Embryonic facial prominence (tissue), 1 donor: ENCODE data around the gene JMJD7.

Experiments
- DNase-seq: peaks from one replicate; pipeline ENCODE4 v3.0.0-alpha.2; 2016; ENCODE audit errors: extremely low spot score

The JMJD7 gene

DNA sequence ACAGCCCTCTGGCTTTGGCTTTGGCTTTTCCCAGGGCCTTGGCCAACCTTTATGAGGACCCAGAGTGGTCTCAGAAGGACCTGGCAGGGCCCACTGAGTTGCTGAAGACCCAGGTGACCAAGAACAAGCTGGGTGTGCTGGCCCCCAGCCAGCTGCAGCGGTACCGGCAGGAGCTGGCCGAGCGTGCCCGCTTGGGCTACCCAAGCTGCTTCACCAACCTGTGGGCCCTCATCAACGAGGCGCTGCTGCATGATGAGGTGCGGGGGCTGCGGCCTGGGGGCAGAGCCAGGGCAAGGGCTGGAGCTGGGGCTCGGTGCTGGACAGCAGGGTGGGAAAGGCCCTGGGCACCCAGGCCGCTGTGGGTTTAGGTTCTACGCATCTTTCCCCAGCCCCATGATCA lies 16.9 kb downstream of the JMJD7 start:
- no peak for DNase-seq

DNA sequence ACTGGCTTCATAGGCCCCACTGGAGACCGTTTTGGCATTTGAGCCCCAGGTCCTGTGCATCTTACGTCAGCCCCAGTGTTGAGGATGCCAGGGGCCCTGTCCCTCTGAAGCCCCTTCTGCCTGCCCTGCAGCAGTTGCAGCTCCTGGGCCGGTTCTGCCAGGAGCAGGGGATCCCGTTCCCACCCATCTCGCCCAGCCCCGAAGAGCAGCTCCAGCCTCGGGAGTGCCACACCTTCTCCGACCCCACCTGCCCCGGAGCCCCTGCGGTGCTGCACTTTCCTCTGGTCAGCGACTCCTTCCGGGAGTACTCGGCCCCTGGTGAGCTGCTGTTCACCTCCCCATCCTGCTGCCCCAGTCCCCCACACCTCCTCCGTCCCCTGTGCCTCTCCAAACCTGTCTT lies 19.3 kb downstream of the JMJD7 start:
- no peak for DNase-seq

DNA sequence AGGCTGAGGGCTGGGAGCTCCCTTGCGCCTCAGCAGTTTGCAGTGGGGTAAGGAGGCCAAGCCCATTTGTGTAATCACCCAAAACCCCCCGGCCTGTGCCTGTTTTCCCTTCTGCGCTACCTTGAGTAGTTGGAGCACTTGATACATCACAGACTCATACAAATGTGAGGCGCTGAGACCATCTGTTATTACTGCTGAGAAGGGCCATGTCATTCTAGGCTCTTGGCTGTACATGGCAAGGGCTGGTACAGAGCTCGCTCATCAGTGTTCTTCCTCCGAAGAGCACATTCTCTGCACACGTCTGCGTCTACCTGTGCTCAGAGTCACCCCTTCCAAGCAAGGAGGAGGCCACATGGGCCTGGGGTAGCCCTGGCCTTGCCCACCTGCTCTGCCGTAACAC lies 20.1 kb downstream of the JMJD7 start:
- no peak for DNase-seq

DNA sequence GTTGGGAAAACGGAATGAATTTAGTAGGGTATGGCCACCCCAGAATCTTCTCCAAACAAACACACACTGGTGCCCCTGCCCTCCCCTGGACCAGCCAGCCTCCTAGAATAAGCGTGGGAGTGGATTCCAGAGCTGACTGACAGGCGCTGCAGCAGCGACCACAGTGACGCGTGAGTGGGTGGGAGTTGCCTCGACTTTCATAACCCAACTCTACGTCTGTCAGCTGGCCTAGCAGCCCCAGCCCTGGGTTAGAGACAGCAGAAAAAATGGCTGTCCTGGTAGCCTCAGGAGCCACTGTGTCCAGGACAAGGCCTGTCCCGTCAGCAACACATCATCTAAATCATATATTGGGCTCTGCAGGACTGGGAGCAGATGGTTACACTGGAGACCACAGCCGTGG lies 20.7 kb downstream of the JMJD7 start:
- no peak for DNase-seq

DNA sequence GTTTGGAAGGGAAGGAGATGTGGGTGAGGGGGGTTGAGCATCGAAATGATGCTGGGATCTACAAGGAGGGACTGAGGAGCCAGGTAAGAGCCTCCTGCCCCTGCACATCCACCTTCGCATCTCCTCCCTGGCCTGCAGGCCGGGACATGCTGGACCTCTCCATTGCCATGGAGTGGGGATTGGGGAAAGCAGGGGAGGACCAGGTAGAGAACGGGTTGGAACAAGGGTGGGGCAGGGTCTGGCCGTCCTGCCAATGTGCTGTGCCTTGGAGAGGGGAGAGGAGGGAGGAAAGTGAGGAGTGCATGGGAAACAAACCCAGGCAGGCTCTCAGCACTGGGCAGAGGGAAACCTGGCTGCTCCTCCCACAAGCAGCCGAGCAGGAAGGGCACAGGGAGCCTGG lies 21.3 kb downstream of the JMJD7 start:
- no peak for DNase-seq

DNA sequence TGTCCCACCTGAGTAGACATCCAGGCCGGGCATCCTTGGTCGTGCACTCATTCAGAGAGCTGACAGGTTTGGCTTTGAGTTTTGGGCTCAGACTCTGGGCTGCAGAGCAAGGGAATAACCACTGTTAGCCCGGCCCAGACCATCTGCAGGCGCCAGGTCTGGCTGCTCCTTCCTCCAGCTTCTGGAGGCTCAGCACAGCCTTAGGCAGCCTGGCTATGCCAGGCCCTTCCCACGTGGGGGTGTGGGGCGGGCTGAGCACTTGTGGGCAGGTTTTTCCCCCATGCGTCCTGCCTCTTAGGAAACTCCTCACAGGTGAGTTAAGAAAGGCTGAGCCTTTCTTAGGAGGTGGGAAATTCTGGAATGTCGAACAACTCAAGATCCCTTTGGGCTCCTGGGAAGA lies 22.0 kb downstream of the JMJD7 start:
- DNase-seq, result no peak

DNA sequence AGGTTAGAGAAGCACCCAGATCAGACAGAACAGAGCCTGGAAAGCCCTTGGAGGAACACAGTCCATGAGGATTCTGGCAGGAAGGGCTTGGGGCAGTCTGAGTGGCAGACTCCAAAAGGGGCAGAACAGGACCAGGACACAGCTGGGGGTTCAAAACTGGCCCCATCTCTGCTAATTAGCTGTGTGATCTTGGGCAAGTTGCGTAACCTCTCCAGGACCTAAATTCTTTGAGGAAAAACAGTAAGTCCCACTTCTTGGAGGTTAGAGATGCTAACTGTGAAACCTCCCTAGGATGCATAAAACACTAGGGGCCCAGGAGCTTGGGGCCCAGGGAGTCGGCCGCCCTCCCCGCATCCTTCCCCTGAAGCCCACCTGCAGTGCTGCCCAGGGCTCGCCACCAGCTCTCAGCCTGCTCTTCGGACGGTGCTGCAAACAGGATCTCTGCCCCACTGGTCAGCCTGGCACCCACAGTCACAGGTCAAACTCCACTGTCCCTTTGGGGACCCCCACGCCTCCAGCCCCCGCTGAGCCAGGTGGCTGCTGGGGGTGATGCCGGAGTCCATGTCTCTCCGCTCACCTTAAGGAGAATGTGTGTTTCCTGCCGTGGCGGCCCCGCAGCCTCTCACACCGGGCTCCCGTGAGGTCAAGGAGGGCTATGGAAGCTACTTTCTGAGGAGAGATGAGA lies 22.7 kb downstream of the JMJD7 start:
- no peak for DNase-seq

DNA sequence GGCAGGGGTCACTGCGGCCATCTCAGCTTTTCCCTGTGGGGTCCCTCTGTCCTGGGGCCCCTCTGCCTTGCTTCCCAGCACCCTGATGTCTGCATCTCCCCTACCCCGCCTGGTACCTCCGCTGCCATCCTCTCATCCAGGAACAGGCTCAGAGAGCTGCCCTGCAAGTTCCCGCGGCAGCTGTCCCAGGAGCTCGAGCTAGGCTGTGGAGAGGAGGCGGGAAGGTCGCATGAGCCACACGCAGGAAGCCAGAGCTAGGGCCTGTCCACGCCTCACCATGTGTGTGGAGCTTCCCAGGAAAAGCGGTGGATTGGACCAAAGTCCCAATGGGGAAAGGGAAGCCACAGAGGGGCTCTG lies 23.3 kb downstream of the JMJD7 start:
- DNase-seq, result no peak

DNA sequence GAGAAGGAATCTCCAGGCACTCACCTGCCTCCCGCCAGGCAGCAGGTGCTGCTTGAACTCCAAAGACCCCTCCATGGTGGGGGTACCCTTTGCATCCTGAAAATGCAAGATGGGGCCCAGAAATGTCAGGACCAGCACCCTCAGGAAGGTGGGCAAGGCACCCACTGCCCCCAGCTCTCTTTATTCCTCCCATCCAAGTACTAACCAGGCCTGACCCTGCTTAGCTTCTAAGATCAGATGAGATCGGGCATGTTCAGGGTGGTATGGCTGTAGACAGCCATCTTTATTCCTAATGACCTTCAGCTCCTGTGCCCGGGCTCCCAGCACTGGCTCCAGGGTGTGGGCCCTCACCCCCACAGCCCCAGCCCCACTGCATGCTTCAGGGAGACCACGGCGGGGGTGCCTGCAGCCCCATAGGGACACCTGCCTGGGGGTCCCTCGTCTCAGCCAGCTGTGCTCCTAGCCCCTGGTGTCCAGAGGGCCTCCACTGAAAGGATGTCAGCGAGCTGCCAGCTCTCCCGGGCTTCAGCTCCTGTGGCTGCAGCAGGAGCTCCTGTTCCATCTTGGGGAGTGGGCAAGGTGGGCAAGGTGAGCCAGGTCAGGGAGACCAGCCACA lies 24.0 kb downstream of the JMJD7 start:
- DNase-seq, result no peak

DNA sequence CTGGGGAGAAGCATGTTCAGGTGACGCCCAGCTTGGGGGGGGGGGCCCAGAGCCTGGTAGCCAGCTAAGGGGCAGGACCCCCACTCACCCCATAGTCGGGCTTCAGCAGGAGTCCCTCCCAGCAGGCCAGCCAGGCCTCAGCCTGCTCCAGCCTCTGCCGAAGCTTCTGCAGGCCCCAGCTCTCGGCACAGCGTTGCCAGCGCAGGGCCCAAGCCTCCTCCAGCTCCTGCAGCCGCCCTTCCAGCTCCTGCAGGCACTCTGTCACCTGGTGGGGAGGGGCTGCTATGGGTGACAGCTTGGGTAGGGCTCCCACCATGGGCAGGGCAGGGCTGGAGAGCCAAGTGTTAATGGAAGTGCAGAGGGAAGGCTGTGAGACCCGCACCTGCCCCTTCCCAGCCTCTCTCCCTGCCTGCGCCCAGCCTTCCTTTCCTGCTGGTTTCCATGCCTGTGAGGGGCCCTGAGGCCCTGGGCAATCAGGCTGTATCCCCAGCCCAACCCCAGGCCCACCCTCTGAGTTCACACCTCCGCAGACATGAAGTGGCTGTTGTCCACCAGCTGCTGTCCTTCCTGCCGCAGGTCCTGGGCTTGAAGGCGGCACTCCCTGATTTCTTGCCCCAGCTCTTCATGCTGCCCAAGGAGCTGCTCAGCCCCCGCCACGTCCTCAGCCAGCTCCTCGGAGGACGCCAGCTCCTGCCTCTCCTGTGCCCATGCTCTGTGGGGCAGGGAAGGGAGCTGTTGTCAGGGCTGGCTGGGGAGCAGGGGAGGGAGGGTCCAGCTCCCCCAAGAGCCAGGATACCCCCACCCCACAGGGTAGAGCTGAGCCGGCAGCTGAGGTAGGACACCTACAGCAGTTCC lies 25.1 kb downstream of the JMJD7 start:
- DNase-seq, result no peak

DNA sequence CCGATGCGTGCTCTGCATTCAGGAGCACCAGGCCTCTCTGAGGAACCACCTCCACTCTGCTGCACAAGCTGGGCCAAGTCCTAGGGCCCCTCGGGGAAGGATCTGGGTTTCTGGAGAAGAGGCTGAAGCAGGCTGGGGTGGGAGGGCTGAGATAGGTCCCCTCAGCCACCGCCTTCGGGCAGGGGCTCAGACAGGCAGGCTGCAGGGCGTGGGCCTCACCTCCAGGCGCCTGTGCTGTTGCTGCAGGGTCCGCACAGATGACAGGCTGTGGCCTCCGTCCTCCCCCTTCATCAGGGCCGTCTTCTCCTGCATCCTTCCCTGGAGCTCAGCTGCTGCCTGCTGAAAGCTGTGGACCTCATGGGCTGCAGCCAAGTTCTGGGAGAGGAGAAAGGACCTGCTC lies 25.9 kb downstream of the JMJD7 start:
- DNase-seq, result no peak

DNA sequence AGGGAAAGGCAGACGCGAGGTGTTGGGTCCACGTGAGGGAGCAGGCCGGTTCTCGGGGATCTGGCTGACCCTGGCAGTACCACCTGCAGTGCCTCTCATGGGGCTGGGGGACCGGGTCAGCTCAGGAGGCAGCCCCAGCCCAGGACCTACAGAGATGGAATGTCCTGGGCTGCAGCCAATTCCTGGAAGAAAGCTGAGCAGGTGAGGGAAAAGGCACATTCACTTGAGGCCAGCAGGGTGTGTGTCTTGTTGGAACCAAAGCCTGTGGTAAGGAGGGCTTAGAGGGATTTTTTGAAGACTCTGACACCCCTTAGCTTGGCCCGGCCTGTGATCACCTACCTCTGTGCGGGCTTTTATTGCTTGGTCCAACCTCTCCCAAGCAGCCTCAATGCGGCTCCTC lies 26.6 kb downstream of the JMJD7 start:
- no peak for DNase-seq

DNA sequence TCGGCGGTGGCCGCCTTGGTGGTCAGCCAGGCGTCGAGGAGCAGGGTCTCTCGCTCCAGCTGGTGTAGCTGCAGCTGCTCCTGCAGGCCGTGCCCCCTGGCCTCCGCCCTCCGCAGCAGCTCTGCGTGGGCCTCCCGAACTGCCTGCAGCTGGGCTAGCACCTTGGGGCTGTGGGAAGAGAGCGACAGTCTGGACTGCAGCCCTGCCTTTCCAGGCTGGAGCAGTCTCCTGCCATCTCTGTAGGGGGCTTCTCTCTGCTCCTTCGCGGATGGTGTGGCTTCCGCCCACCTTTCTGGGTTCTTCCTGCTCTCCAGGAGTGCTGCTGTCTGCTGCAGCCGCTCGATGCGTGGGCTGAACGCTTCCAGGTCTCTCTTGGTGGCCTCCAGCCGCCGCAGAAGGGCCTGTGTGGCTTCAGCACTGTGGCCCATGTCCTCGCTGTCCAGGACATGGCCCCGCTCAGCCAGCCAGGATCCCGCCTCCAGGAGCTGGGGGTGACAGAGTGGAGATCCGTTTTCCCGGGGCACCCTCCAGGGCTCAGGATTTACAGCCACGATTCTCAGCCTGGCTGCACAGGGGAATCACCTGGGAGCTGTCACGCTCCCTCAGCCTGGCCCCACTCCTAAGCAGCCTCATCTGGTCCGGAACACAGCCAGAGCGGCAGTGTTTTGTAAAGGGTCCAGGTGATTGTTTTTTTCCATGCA lies 27.5 kb downstream of the JMJD7 start:
- no peak for DNase-seq

DNA sequence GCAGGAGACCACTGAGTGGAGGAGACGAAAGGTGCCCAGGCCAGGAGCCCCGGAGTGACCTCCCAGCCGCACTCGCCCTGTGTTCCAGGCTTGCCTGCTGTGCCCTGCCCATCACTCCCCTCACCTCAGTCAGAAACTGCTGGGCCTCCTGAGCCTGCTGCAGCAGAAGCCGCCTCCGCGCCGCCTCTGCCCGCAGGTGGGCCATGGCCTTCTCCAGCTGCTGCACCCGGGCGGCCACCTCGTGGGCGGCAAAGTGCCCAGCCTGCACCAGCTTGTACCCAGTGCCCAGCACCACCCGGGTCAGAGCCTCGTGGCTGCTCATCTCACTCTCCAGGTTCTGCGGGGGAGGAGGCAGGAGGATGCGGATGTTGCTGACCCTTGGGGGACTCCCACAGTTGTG lies 28.4 kb downstream of the JMJD7 start:
- no peak for DNase-seq

DNA sequence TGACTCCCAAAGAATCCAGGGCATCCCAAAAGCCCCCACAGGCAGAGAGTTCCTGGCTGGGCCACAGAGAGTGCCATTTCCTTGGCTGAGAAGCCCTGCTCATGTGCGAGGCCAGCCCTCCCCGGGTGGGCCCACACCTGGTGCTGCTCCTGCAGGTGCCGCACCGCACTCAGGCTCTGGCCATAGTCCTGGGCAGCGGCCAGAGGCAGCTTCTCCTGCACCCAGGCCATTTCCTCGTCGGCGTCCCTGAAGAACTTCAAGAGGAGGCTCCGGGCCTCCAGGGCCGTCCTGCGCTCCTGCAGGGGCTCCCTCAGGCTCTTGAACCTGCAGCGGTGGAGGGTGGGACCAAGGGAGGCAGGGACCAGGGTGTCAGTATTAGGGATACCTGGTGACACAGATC lies 28.8 kb downstream of the JMJD7 start:
- DNase-seq, result no peak

DNA sequence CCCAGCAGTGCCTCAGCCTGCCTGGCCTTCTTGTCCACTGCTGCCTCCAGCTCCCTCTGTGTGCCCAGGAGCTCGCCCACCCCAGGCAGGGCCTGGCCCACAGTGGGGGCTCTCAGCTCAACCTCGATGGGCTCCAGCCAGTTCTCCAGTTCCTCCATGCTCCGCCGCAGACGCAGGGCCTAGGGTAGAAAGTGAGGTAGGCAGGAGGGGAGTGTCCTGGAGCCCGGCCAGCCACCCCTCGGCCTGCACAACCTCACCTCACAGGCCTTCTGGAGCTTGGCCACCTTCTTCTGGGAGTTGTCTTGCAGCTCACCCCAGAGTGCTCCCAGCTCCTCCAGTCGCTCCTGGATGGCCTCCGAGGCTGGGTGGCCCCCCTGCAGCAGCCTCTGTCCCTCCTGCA lies 29.4 kb downstream of the JMJD7 start:
- DNase-seq, result no peak

DNA sequence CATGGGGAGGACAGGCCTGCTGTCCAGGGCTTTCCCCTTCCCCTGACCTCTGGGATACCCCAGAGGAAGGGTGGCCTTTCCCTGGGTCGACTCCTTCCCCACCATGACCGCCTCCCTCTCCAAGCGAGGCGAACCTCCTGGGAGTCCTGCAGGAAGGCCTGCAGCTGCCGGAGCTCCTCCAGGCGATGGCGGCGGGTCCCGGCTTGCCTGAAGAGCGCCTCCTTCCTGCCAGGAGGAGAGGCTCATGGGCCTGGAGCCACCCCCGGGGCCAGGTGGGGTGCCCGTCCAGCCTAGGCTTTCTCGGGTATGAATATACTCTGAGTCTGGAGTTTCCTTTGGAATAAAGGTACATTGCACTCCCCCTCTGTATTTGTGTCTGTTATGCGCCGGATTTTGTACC lies 30.9 kb downstream of the JMJD7 start:
- no peak for DNase-seq

DNA sequence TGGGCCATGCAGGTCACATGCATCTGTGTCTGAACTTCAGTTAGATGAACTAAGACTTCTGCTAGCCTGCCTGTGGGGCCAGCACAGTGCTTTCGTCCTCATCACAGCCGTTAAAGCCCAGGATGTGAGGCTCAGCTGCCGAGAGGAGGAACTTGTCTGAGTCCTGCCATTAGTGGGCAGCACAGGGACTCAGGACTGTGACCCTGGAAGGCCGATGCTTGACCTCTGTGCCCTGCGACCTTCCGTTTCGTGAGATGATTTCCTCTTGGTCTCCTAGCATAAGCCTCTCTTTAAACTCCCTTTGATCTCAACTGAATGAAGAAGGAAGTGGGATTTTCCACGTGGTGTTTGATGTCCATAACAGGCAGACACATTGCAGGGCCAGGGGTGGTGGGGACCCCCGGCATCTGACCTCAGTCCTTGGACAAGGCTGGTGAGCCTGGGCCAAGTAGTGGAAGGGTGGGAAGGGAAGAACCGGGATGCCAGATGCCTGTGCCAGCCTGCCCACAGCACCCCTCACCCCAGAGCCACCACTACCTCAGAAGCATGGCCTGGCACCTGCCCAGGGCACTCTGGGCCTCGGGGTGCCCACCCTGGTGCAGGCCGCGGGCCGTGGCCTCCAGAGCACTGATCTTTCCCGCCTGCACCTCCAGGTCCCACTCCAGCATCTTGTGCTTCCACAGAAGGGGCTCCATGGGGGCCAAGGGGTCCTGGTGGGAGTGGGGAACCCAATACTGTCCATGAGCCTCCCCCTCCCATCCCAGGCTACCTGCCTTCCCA lies 32.3 kb downstream of the JMJD7 start:
- no peak for DNase-seq

DNA sequence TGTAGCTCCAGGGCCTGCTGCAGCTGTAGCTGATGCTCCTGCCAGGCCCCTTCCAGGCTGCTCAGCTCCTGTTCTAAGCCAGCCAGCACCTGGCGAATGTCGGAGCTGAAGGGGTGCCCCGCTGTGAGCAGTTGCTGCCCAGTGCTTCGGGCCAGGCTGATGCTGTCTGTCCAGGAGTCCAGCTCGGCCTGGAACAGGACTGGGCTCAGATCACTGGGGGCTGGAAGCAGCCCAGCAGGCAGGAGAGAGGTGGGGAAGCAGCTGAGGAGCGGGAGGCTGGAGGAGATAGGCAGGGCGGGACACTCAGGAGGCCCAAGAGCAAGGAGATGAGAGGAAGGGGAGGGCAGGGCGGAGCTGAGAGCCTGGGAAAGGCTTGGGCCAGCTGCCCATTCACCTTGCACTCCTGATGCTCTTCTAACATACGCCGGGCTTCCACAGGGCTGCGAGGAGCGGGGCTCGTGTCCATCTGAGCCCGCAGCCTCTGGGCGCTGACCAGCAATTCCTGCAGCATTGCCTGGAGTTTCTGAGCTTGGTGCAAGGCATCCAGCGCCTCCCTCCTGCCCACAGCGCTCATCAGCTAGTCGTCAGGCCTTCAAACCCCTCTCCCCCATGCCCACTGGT lies 34.0 kb downstream of the JMJD7 start:
- no peak for DNase-seq

DNA sequence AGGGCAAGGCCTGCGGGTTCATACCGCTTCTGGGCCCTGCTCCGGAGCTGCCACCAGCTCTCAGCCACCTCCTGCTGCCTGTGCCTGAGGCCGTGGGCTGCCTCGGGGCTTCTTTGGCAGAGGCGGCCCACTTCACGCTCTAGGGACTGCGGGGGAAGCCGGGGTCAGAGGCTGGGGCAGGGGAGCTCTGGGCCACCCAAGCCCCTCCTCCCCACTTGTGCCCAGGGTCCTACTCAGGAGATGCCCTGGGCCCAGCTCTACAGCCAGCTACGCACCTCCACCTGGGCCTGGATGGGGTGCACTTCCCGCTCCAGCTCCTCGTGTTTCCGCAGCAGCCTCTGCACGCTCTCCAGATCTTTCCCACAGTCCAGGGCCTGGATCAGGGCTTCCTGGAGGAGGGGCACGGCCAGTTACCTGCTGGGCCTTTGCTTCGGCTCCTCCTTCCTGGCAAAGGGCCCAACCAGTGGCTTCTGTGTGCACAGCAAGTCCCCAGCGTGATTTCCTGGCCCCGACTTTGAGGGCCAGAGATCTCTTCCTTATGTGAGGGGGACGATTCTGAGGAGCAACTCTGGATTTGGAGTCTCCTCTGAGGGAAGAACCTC lies 34.7 kb downstream of the JMJD7 start:
- DNase-seq, result no peak

DNA sequence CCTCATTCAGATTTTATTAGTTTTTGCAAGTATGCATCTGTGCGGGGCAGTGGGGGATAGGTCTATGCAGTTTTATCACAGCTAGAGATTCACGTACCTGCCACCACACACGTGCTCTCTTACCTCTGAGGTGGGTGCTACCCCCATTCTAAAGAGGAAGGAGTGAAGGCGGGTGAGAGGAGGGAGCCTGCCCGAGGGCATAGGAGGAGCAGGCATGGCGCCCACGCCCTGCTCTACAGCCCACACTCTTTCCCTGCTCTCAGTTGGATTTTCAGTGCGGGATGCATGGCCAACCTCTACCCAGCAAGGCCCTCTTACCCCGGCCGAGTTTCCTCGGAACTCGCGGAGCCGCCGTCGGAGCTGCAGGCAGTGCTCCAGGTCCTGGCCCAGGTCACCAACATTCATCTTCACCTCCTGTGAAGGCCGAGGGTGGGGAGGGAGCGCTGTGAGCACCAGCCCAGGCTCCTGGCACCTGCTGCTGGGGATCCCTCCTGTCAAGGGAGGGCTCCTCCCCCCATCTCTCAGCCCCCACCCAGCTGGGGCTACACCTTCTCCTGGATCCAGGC lies 37.7 kb downstream of the JMJD7 start:
- DNase-seq, result no peak
